SHP77 (cell line): ENCODE results near the gene FOXA3.
"Not testable (repeated sequence)": the region's sequence is repeated elsewhere in the genome, so short reads cannot be mapped to it uniquely, and the experiment has no call there.

Experiments
- DNase-seq, 2 experiments: peaks; one replicate each; lab custom pipeline; 2025; lab: John Stamatoyannopoulos, UW

The FOXA3 gene

GRCh38 chr19:45828523-45828922, 35.6 kb upstream of the FOXA3 start:
- DNase-seq = no peak

- no peak for DNase-seq
Observed at GRCh38 chr19:45828945-45829344, 35.2 kb upstream of the FOXA3 start.

- DNase-seq = no peak
Observed at GRCh38 chr19:45834970-45835369, 29.2 kb upstream of the FOXA3 start.

GRCh38 chr19:45842198-45842597, 21.9 kb upstream of the FOXA3 start:
- DNase-seq = no peak

- DNase-seq = no peak
Observed at GRCh38 chr19:45847663-45848062, 16.5 kb upstream of the FOXA3 start.

- no peak for DNase-seq
Observed at GRCh38 chr19:45848922-45849321, 15.2 kb upstream of the FOXA3 start.

GRCh38 chr19:45852145-45852750, 11.9 kb upstream of the FOXA3 start:
- no peak for DNase-seq

GRCh38 chr19:45852983-45853382, 11.1 kb upstream of the FOXA3 start:
- DNase-seq = no peak

GRCh38 chr19:45854167-45854778, 9.9 kb upstream of the FOXA3 start:
- no peak for DNase-seq

GRCh38 chr19:45860359-45861259, 3.5 kb upstream of the FOXA3 start:
- no peak for DNase-seq

GRCh38 chr19:45862271-45862563, 1.9 kb upstream of the FOXA3 start:
- DNase-seq = no peak

GRCh38 chr19:45862564-45863334, 1.4 kb upstream of the FOXA3 start, which contains the start of gene SYMPK:
Gene SYMPK (minus strand): TSS chr19:45863147. CDS start chr19:45854495, 8,652 bp downstream.
- DNase-seq = peak; percentile 99

GRCh38 chr19:45863335-45863839, 739 bp upstream of the FOXA3 start:
- no peak for DNase-seq

GRCh38 chr19:45864629-45865082, 530 bp downstream of the FOXA3 start:
- no peak for DNase-seq

- DNase-seq = no peak
Observed at GRCh38 chr19:45865269-45865948, 1.3 kb downstream of the FOXA3 start.

GRCh38 chr19:45866400-45867176, 2.5 kb downstream of the FOXA3 start:
- DNase-seq = no peak

- DNase-seq = not testable (repeated sequence)
Observed at GRCh38 chr19:45867241-45867640, 3.1 kb downstream of the FOXA3 start.

- DNase-seq = no peak
Observed at GRCh38 chr19:45870798-45871197, 6.7 kb downstream of the FOXA3 start.

GRCh38 chr19:45872095-45872919, 8.2 kb downstream of the FOXA3 start:
- DNase-seq = no peak
